NCI-H2081 treated with DMSO at 0.1 percent for 48 hours (cell line): ENCODE data around the gene LHFPL3.
"Not testable (repeated sequence)": the region's sequence is repeated elsewhere in the genome, so short reads cannot be mapped to it uniquely, and the experiment has no call there.

Experiments
- DNase-seq: peaks from one replicate; lab custom pipeline; 2025; lab: John Stamatoyannopoulos, UW

LHFPL3 gene

GRCh38 chr7:104895522-104896236 lies 567.3 kb downstream of the LHFPL3 start:
- DNase-seq, result no peak

DNA sequence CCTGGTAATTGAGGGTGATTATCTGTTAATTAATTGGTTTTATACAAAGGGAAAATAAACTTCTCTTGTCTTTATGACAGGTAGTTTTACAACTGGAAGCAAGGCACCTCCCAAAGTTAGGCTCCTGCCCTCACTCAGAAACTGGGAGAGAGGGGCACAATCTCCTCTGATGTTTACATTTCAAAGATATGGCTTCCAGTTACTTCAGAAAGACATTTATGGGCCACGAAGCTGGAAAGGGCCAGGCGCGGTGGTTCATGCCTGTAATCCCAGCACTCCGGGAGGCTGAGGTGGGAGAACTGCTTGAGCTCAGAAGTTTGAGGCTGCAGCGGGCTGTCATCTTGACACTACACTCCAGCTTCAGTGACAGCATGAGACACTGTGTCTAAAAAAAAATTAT lies 570.0 kb downstream of the LHFPL3 start:
- DNase-seq, result no peak

DNA sequence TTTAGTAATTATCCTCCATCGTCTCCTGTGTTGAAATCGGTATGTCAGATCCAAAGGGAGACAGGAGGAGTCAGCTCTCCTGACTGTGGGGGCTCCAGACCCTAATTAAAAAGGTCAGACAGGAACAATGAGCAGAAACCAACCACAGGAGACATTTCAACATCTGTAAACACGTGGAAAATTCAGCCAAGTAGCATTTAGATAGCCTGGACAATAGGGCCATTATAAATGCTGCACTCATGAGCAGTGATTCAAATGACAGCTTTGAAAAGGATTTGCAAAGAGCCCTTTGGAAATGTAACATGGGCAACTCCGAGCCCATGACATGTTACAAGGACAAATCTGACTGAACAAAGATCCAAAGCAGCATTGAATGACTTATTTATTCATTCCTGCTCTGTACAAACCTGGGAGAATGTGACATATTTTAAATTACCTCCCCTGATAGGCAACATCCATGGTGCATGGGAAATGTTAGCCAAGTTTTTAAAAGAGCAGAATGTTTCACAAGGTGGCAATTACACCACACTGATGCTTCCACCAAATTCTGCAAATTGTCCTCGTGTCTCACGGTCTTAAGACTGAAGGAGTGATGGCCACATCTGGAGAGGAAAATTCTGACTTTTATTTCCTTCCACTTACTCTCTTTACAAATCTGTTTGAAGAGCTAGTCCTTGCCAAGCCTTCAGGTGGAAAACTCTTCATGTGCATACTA lies 572.3 kb downstream of the LHFPL3 start:
- no peak for DNase-seq

GRCh38 chr7:104901240-104901619 lies 572.8 kb downstream of the LHFPL3 start:
- no peak for DNase-seq

- no peak for DNase-seq
Measured at GRCh38 chr7:104902183-104902582, 573.8 kb downstream of the LHFPL3 start.

DNA sequence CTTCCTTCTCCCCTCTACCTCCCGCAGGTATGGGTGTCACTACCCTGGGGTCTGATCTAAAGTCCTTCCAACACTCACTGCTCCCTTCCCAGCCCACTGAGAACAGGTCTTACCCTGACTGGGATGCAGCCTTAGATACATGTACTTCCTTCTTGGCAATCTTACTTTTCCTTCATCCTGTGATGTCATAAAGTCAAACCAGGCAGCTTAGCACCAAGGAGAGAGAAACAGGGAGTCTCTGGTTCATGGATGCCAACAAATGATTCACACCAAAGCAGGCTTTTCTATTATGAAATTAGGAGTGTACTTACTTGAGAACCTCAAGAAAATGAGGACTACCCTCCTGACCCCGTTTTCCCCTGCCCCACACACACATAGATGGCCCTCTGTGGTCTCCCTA lies 574.6 kb downstream of the LHFPL3 start:
- no peak for DNase-seq

- no peak for DNase-seq
Measured at GRCh38 chr7:104903846-104904245, 575.4 kb downstream of the LHFPL3 start.

DNA sequence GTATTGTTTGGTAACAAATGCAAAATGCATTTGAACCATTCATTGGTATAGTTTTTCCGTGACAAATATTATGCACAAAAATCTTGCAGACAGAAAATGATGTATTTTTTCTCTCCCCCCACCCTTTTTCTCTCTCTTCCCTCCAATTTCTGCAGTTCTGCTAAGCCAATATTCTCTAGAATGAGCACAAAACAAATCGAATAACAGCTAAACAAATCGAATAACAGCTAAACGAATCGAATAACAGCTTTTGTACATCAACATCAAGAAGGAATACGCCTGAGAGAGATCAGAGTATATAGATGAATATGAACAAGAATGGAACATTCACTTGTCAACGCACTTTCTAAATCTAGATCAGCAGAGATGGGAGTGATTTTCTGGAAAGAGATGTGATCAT lies 577.6 kb downstream of the LHFPL3 start:
- DNase-seq, result no peak

DNA sequence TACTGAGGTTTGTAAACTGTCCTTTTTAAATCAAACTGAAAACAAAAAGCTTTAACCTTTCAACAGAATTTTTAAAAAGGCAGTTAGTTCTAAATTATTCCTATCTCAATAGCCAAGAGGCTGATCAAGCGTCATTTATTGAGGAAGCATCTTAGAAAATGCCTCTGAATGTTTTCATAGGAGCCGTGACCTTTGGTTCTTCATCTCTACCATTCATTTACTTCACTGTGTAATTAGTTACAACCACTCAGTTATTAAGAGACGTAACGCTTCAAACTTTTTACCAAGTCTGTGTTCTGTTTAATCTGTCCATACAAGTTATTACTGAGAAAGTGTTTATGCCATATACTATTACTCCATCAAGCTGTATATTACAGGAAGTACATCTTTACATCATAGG lies 578.2 kb downstream of the LHFPL3 start:
- no peak for DNase-seq

- DNase-seq, result no peak
Measured at GRCh38 chr7:104908636-104909035, 580.2 kb downstream of the LHFPL3 start.

GRCh38 chr7:104909096-104909495 lies 580.7 kb downstream of the LHFPL3 start:
- DNase-seq, result no peak

DNA sequence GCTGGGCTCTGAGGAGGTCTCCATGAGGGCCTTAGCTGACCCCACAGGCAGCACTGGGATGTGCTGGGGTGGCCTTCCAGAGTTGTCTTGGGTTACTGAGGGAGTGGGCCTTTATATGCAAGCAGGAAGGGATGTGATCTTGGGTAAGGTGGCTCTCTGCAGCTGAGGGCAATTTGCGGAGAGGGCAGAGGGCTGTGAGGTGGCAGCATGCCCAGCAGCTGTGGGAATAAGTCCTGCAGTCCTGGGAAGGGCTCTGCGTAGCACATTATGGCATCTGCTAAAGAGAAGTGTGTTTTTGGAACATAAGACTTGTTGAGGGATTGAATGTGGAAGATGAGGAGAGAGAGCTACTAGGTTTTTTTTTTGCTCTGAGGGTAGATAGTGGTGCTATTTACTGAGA lies 586.0 kb downstream of the LHFPL3 start:
- DNase-seq, result no peak

GRCh38 chr7:104921596-104921995 lies 593.2 kb downstream of the LHFPL3 start:
- no peak for DNase-seq

DNA sequence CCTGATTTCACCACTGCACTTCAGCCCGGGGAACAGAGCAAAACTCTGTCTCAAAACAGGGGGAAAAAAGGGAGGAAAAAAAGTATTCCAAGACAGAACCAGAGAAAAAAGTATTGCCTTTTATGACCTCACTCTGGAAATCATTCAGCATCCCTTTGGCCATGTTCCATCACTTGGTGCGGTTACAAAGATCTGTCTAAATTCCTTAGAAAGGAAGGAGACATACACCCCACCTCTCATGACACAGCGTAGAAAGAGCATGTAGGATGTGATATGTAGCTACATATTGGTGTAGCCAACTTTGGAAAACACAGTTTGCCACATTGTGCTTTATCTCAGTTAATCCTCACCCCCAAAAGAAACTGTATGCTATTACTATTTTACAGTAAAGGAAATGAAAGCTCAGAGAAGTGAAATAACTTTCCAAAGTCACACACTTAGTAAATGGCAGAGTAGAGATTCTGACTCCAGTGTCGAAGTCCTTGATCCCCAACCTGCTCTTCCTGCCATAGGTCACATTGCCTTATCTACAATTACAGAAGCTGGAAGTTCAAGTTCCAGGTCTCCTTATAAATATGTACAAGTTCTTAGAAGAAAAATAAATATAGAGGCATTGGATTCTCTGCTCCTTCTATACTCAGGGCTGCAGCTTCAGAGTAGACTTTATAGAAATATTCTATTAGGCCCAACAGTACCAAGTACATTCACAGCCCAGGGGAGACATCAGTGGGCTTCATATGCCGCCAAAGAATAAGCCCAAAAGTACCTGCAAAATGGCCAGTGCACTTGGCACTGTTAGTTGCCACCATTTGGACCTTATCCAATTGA lies 594.0 kb downstream of the LHFPL3 start:
- DNase-seq, result no peak

- peak; percentile 77 for DNase-seq
Measured at GRCh38 chr7:104923010-104923421, 594.6 kb downstream of the LHFPL3 start.

- not testable (repeated sequence) for DNase-seq
Measured at GRCh38 chr7:104926189-104926588, 597.8 kb downstream of the LHFPL3 start.

DNA sequence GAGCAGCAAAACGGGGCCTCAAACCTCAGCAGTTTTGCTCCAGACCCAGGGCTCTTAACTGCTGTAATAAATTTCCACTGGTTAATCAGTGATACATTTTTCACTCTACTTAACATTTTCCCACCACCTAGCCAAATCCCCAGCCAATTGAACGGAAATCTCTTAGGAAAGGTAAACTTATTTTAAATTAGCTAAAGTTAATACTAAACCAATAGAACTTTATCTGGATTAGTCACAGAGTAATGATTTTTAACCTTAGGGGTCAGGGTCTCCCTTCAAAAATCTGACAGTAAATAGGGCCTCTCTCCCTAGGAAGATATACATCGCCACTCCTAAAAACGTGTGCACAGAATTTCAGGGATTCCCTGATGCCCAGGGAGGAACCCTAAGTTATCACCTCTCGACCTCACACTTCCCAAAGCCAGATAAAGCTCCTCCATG lies 598.2 kb downstream of the LHFPL3 start:
- DNase-seq, result no peak

- no peak for DNase-seq
Measured at GRCh38 chr7:104927055-104927454, 598.7 kb downstream of the LHFPL3 start.

DNA sequence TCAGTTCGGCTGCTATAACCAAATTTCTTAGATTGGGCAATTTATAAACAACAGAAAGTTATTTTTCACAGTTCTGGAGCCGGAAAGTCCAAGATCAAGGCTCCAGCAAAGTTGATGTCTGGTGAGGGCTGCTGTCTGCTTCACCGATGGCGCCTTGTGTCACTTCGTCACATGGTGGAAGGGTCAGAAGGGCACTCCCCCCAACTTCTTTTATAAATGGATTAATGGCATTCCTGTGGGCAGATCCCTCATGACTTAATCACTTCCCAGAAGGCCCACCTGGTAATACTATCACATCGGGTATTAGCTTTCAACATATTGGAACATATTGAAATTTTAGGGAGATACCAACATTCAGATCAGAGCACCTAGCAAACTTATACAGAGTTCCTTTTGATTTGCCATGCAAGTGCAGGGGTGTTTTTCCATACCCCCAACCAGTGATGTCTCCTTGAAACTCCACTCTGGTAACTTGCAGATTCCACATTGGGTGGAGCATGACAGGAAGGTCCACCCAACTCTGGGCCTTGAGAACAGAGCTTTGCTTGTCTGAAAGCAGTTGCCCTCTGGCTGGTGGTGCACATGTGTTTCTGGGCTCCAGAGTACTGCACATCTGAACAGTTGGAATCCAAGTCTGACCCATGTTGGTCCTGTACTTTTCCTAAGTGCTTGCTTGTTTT lies 600.5 kb downstream of the LHFPL3 start:
- DNase-seq, result no peak

DNA sequence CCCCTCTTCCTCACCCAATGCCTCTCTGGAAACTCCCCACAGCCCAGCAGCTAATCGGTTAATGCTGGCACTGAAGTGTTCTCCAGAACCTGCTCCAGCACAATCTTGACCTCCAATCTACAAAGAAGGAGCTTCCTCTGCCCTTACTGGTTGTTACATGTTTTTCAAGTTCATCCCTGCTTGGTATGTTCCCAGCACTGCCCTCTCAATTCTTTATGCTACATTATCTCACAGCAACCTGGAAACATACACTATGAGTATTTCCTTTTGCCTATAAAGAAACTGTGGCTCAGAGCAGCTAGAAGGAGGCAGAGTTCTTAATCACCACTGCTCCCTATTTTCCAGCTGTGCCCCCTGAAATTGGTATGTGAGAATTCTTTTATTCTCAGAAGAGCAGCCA lies 601.5 kb downstream of the LHFPL3 start:
- no peak for DNase-seq

- DNase-seq, result no peak
Measured at GRCh38 chr7:104931181-104931781, 602.9 kb downstream of the LHFPL3 start.

DNA sequence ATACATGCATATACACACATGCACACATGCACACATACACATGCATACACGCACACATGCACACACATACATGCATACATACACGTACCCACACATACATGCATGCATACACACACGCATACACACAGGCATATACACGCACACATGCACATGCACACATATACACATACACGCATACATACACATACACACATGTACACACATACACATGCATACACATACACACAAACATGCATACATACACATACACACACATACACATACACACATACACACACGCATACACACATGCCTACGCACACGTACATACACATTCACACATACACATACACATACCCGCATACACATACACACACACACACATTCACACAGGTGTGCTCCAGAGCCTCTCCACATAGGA lies 604.6 kb downstream of the LHFPL3 start:
- no peak for DNase-seq
